ES-I3 (cell line): Measurements from ENCODE around the gene PTPRG.

ENCODE experiments used
- H3K36me3 ChIP-seq: 2 replicates; pipeline ENCODE4 v1.6.1; 2013; ENCODE audit warnings: mild to moderate bottlenecking, low read length, control low read depth, moderate library complexity; ENCODE audit not compliant: insufficient read depth
- H3K4me1 ChIP-seq: 2 replicates; pipeline ENCODE4 v1.6.1; 2013; ENCODE audit warnings: mild to moderate bottlenecking, control low read depth, low read length; ENCODE audit not compliant: insufficient read depth
- H3K9ac ChIP-seq: 2 replicates; pipeline ENCODE4 v1.6.1; 2013; ENCODE audit warnings: low read depth, mild to moderate bottlenecking, low read length, moderate library complexity
- H3K9me3 ChIP-seq: 2 replicates; pipeline ENCODE4 v1.6.1; 2013; ENCODE audit warnings: mild to moderate bottlenecking, low read length, moderate library complexity; ENCODE audit not compliant: control insufficient read depth, insufficient read depth

PTPRG gene

GRCh38 chr3:62151591-62151990, 590.2 kb downstream of the PTPRG start:
- no peaks in the 10 kb centered on the region for H3K9me3 ChIP-seq
- H3K9ac ChIP-seq: no peak overlapping the region
- no peaks in the 10 kb centered on the region for H3K4me1 ChIP-seq
- no peaks in the 10 kb centered on the region for H3K36me3 ChIP-seq

DNA sequence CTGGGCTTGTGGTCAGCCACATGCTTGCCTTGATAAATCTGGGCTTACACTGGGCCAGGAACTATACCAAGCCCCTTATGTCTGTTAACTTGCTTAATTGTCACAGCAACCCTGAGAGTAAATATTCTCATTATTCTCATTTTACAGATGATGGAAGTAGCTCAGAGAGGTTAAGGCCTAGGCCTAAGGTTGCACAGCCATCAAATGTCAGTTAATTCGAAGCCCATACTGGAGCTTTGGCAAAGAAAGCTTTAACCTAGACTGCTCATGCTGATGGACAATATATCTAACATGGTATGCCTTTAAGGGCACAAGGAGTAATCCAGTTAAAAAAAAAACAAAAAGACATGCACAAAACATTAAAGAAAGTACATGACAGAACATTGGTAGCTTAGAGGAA, 591.9 kb downstream of the PTPRG start:
- H3K9me3 ChIP-seq: no peaks in the 10 kb centered on the region
- no peaks in the 10 kb centered on the region for H3K4me1 ChIP-seq
- H3K9ac ChIP-seq: no peak overlapping the region
- no peaks in the 10 kb centered on the region for H3K36me3 ChIP-seq

GRCh38 chr3:62154457-62155148, 593.2 kb downstream of the PTPRG start:
- H3K9ac ChIP-seq: no peak overlapping the region
- no peaks in the 10 kb centered on the region for H3K4me1 ChIP-seq
- no peaks in the 10 kb centered on the region for H3K36me3 ChIP-seq
- no peaks in the 10 kb centered on the region for H3K9me3 ChIP-seq

DNA sequence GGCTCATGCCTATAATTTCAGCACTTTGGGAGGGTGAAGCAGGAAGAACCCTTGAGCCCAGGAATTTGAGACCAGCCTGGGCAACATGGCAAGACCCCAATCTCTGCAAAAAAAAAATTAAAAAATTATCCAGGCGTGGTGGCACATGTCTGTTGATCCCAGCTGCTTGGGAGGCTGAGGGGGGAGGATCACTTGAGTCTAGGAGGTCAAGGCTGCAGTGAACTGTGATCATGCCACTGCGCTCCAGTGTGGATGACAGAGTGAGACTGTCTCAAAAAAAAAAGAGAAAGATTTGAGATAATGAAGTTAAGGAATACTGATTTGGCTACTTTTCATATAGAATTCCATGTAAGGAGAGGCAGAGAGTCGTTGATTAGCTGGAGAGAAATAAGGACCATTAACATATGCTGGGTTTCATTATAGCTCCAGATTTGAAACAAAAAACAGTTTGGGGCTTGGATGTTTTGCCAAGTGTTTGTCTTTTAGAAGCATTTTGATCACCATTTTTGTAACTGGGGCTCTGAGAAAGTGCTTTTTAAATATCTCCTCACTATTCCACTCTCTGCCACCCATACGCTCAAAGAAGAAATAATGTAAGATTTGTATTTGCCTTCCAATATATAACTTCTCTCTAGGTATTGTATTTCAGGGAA, 597.8 kb downstream of the PTPRG start:
- H3K4me1 ChIP-seq: no peaks in the 10 kb centered on the region
- H3K36me3 ChIP-seq: no peaks in the 10 kb centered on the region
- no peak overlapping the region for H3K9ac ChIP-seq
- H3K9me3 ChIP-seq: no peaks in the 10 kb centered on the region

GRCh38 chr3:62159709-62160092, 598.3 kb downstream of the PTPRG start:
- H3K9ac ChIP-seq: no peak overlapping the region
- 0 out of 2 replicates have a peak, but pooled peaks cover 2% of the 10 kb centered on the region for H3K4me1 ChIP-seq
- H3K9me3 ChIP-seq: no peaks in the 10 kb centered on the region
- no peaks in the 10 kb centered on the region for H3K36me3 ChIP-seq

DNA sequence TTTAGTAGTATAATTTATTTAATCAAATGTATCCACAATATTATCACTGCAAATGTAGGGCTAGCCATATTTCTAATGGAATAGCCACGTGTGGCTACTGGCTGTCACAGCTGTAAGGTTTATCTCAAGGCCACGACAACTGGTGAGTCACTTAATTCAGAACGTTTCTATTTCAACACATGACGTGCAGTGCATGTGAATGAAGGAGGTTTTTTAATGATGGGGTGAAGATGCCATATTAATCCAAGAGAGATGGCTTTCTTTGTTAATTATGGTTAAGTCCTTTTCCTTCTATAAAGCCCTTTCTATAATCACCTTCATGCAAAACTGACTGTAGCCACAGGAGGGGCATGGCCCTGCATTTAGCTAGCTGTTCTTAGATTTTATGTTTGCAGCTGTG, 600.0 kb downstream of the PTPRG start:
- H3K36me3 ChIP-seq: no peaks in the 10 kb centered on the region
- peaks cover 8% of the 10 kb centered on the region; the same call in 1 of the 2 replicates for H3K4me1 ChIP-seq
- H3K9ac ChIP-seq: no peak overlapping the region
- no peaks in the 10 kb centered on the region for H3K9me3 ChIP-seq

- H3K9me3 ChIP-seq: no peaks in the 10 kb centered on the region
- no peaks in the 10 kb centered on the region for H3K36me3 ChIP-seq
- no peak overlapping the region for H3K9ac ChIP-seq
- H3K4me1 ChIP-seq: peaks cover 19% of the 10 kb centered on the region; the same call in 1 of the 2 replicates
Measured at GRCh38 chr3:62164196-62164595, 602.8 kb downstream of the PTPRG start.

DNA sequence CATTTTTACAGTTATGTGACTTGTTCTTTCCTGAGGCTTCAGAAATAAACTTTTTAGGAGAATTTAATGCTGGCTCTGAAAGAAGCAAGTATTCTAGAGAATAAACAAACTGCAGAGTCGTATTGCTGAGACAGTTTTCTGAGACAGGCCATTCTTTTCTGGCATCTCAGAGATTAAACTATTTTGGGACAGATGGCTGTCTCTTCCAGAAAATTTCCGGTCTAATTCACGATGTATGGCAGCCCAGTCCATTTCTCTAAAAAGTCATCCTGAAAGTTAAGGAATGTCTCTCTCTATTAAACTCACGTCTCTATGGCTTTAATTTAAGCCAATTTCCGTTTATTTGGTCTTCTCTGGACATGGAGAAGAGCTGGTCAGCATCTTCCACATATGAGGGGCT, 603.4 kb downstream of the PTPRG start:
- no peaks in the 10 kb centered on the region for H3K36me3 ChIP-seq
- H3K9ac ChIP-seq: no peak overlapping the region
- peaks cover 25% of the 10 kb centered on the region for H3K4me1 ChIP-seq
- no peaks in the 10 kb centered on the region for H3K9me3 ChIP-seq

DNA sequence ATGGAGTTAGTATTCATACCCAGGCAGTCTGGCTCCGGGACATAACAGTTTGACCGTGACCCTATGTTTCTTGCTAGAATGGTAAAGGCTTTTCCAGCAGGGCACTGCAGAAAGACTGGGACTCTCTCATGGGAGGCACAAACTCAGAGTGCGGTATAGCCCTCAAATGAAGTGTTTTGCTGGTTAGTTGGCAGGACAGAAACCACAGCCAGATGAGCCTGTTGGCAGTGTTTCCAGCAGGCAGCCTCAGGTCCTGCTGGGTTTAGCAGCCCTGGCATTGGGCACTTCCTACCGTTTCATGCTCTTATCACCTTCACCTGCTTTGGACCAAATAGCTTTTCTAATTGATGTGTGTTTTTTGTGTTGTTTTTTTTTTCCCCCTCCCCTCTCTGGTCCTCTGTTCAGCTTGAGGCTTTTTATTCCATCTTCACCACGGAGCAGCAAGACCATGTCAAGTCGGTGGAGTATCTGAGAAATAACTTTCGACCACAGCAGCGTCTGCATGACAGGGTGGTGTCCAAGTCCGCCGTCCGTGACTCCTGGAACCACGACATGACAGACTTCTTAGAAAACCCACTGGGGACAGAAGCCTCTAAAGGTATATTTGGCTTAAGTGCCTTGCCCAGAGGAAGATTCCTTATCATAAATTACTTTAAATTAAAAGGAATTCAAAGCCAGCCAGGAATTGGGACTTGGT, 606.3 kb downstream of the PTPRG start:
- Histone ChIP-seq H3K9ac (no peak overlapping the region), H3K36me3 (no peaks in the 10 kb centered on the region), H3K4me1 (peaks cover 35% of the 10 kb centered on the region), H3K9me3 (no peaks in the 10 kb centered on the region)

- Histone ChIP-seq H3K4me1 (peaks cover 35% of the 10 kb centered on the region), H3K9ac (no peak overlapping the region), H3K36me3 (no peaks in the 10 kb centered on the region), H3K9me3 (no peaks in the 10 kb centered on the region)
Measured at GRCh38 chr3:62168356-62168755, 607.0 kb downstream of the PTPRG start.

DNA sequence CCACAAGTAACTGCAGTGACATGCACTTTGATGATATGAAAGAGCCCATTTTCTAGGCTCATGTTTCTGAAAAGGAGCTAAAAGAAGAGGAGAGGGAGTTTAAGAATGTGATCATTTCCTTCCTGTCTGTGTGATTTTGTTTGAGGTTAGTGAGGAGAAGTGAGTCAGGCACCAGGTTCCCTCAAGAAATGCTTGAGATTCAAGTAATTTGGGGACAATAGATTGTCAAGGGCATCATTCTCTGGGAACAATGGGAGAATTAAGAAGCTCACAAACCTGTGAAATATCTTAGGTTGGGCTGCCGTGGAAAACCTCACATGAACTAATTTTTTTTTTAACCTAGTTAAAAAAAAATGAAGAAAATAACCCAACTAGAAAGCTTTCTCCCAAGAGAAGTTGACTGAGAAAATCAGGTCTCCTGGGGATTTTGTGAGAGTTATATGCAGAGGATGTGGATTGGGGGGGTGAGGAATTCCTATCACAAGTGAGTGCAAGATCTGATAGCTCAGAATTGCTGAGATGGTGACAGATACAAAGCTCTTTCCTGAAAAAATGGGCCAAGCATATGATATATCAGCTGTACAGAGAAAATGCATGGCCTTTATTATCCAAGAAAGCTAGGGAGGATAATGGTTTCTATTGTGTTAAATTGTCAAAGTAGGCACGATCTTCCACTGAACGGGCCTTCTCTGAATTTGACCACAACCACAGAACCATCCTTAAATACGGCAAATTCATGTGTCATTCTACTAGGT, 608.7 kb downstream of the PTPRG start:
- Histone ChIP-seq H3K36me3 (no peaks in the 10 kb centered on the region), H3K9ac (no peak overlapping the region), H3K9me3 (no peaks in the 10 kb centered on the region), H3K4me1 (peaks cover 29% of the 10 kb centered on the region)

GRCh38 chr3:62171789-62172188, 610.4 kb downstream of the PTPRG start:
- peaks cover 27% of the 10 kb centered on the region for H3K4me1 ChIP-seq
- no peak overlapping the region for H3K9ac ChIP-seq
- no peaks in the 10 kb centered on the region for H3K36me3 ChIP-seq
- H3K9me3 ChIP-seq: no peaks in the 10 kb centered on the region

DNA sequence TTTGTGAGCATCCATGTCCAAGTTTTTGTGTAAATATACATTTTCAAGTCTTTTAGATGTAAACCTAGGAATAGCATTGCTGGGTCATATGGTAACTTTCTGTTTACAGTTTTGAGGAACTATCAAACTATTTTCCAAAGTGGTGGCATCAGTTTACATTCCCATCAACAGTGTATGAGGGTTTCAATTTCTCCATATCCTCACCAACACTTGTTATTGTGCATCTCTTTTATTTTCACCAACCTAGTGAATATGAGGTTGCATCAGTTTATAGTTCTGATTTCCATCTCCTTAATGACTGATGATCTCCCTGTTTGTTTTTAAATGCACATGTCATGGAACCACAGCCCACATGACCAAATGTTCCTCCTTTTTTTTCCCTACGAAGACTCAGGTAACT, 610.8 kb downstream of the PTPRG start:
- Histone ChIP-seq H3K36me3 (no peaks in the 10 kb centered on the region), H3K9me3 (no peaks in the 10 kb centered on the region), H3K4me1 (peaks cover 27% of the 10 kb centered on the region), H3K9ac (no peak overlapping the region)

- Histone ChIP-seq H3K36me3 (no peaks in the 10 kb centered on the region), H3K9me3 (no peaks in the 10 kb centered on the region), H3K4me1 (peaks cover 17% of the 10 kb centered on the region), H3K9ac (no peak overlapping the region)
Measured at GRCh38 chr3:62173939-62174515, 612.7 kb downstream of the PTPRG start.
